Stimulated activated naive B cell treated with anti-CD40 and anti-IgM and Interleukin-4, amounts not matched to agents 10 μg/mL and 1 μg/mL and 100 μg/mL, for 72 hours (primary cell): ENCODE results near the gene ZGRF1.
"Not testable (repeated sequence)": the region's sequence is repeated elsewhere in the genome, so short reads cannot be mapped to it uniquely, and the experiment has no call there.

Experiments
- ATAC-seq, 2 donors: fragments of 150-1000 bp; cut with Tn5 transposase; replicated peaks; 2 replicates each; pipeline ENCODE4 v1.10.0; 2021; ENCODE audit warnings: moderate library complexity in 1 of 2
- DNase-seq: peaks from one replicate; pipeline ENCODE4 v3.0.0; 2021
- H3K27ac Mint-ChIP-seq: one replicate; pipeline ENCODE4 v1.8.0; 2022; ENCODE audit warnings: mild to moderate bottlenecking, mixed read lengths
- H3K27me3 Mint-ChIP-seq, 2 donors: one replicate each; pipeline ENCODE4 v1.8.0; 2022; ENCODE audit warnings: mixed read lengths in 2 of 2
- H3K36me3 Mint-ChIP-seq, 2 donors: one replicate each; pipeline ENCODE4 v1.8.0; 2022; ENCODE audit warnings: mixed read lengths in 2 of 2, mild to moderate bottlenecking in 1 of 2
- H3K4me1 Mint-ChIP-seq, 2 donors: one replicate each; pipeline ENCODE4 v1.8.0; 2022; ENCODE audit warnings: mixed read lengths in 2 of 2, mild to moderate bottlenecking in 1 of 2
- H3K4me3 Mint-ChIP-seq, 2 donors: one replicate each; pipeline ENCODE4 v1.8.0; 2022; ENCODE audit warnings: mild to moderate bottlenecking in 2 of 2, mixed read lengths in 2 of 2, moderate library complexity in 1 of 2
- H3K9me3 Mint-ChIP-seq, 2 donors: one replicate each; pipeline ENCODE4 v1.8.0; 2022; ENCODE audit warnings: mixed read lengths in 2 of 2, mild to moderate bottlenecking in 1 of 2

Gene ZGRF1

GRCh38 chr4:112648263-112649054 is 11.8 kb upstream of the ZGRF1 start:
- Mint-ChIP-seq H3K4me1 (peaks cover 3 to 4% of the 10 kb centered on the region in 2 donors), H3K36me3 (peaks cover 16 to 18% of the 10 kb centered on the region in 2 donors), H3K9me3 (no peaks in the 10 kb centered on the region), H3K4me3 (no peak overlapping the region), H3K27me3 (no peaks in the 10 kb centered on the region), H3K27ac (no peak overlapping the region)
- ATAC-seq (no peak), DNase-seq (no peak)

GRCh38 chr4:112647785-112648184 is 11.1 kb upstream of the ZGRF1 start:
- Mint-ChIP-seq H3K4me1 (peaks cover 10 to 11% of the 10 kb centered on the region in 2 donors), H3K36me3 (peaks cover 16 to 24% of the 10 kb centered on the region in 2 donors), H3K27me3 (no peaks in the 10 kb centered on the region), H3K9me3 (no peaks in the 10 kb centered on the region), H3K4me3 (no peak overlapping the region), H3K27ac (no peak overlapping the region)
- no peak for DNase-seq
- ATAC-seq: no peak

DNA sequence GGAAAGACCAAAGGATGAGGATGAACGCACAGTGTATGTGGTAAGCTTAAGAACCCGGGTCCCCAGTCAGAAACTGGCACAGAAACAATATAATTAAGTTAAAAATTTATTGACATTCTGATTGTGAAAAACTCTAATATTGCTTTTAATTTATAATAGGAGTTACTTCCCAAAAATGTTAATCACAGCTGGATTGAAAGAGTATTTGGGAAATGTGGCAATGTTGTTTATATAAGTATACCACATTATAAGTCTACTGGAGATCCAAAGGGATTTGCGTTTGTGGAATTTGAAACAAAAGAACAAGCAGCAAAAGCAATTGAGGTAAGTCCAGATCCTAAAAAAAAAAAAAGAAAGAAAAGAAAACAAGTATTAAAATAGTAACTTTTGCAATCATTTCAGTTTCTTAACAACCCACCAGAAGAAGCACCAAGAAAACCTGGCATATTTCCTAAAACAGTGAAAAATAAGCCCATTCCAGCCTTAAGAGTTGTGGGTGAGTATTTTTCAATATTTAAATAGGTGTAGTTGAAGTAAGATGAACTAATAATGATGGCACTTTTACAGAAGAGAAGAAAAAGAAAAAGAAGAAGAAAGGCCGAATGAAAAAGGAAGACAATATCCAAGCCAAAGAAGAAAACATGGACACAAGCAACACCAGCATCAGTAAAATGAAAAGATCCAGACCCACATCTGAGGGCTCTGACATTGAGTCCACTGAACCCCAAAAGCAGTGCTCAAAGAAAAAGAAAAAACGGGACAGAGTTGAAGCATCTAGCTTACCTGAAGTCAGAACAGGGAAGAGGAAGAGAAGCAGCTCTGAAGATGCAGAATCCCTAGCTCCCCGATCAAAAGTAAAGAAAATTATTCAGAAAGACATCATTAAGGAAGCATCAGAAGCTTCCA is 10.2 kb upstream of the ZGRF1 start:
- no peak for ATAC-seq
- no peak overlapping the region for H3K27ac Mint-ChIP-seq
- no peak for DNase-seq

DNA sequence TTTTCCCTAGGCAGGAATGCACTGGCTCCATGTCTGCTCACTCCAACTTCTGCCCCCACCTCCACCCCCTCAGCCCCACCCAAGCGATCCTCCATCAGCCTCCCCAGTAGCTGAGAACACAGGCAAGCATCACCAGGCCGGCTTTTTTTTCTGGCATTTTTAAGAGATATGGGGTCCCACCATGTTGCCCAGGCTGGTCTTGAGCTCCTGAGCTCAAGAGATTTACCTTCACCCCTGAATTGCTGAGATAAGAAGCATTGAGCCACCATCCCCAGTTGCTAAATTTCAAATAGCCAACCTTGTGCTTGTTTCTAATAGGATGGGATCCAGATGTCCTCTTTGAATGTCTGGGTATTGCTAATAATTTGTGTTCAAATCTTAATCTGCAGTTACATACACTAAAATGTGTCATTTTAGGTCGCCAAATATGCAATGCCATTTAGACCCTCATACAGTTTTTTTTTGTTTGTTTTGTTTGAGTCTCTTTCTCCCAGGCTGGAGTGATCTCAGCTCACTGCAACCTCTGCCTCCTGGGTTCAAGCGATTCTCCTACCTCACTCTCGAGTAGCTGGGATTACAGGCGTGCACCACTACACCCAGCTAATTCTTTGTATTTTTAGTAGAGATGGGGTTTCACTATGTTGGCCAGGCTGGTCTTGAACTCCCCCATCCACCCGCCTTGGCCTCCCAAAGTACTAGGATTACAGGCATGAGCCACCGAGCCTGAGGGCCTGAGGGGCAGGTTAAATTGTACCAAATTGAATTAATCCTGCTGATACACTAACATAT is 9.0 kb upstream of the ZGRF1 start:
- ATAC-seq (no peak), DNase-seq (no peak)
- no peak overlapping the region for H3K27ac Mint-ChIP-seq
- no peak overlapping the region for H3K4me3 Mint-ChIP-seq
- peaks cover 23 to 26% of the 10 kb centered on the region in 2 donors for H3K4me1 Mint-ChIP-seq
- peaks cover 21 to 34% of the 10 kb centered on the region in 2 donors for H3K36me3 Mint-ChIP-seq
- H3K27me3 Mint-ChIP-seq: no peaks in the 10 kb centered on the region
- H3K9me3 Mint-ChIP-seq: no peaks in the 10 kb centered on the region

More for the DNA sequence above, 10.2 kb upstream of the ZGRF1 start:
- H3K9me3 Mint-ChIP-seq: no peaks in the 10 kb centered on the region
- H3K36me3 Mint-ChIP-seq: peaks cover 17 to 28% of the 10 kb centered on the region in 2 donors
- no peaks in the 10 kb centered on the region for H3K27me3 Mint-ChIP-seq
- H3K4me1 Mint-ChIP-seq: peaks cover 15 to 18% of the 10 kb centered on the region in 2 donors
- H3K4me3 Mint-ChIP-seq: no peak overlapping the region

GRCh38 chr4:112644595-112645535 is 8.2 kb upstream of the ZGRF1 start:
- not testable (repeated sequence) for H3K27me3 Mint-ChIP-seq, H3K27ac Mint-ChIP-seq, H3K4me3 Mint-ChIP-seq, DNase-seq, H3K9me3 Mint-ChIP-seq, ATAC-seq
- peaks cover 24 to 26% of the 10 kb centered on the region in 2 donors for H3K4me1 Mint-ChIP-seq
- H3K36me3 Mint-ChIP-seq: peaks cover 23 to 35% of the 10 kb centered on the region in 2 donors

GRCh38 chr4:112642526-112642925 is 5.8 kb upstream of the ZGRF1 start:
- ATAC-seq (no peak), DNase-seq (no peak)
- Mint-ChIP-seq H3K4me3 (no peak overlapping the region), H3K9me3 (no peaks in the 10 kb centered on the region), H3K27me3 (no peaks in the 10 kb centered on the region), H3K27ac (peak overlapping the region; percentile 33), H3K4me1 (peaks cover 26% of the 10 kb centered on the region in 2 donors), H3K36me3 (peaks cover 24 to 39% of the 10 kb centered on the region in 2 donors)

DNA sequence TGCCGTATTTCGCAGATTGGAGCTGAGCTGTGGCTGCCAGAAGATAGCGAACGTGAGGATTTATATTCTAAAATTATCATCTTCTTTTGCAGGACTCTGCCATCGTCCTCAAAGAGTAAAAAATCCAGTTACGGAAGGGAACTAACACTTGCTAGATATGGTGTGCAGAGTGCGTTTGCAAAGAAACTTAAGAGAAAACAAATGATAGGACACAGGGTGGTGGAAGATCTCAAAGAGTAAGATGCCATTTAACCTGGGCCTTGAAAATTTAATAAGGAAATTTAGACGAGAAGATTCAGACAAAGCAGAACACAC is 800 bp upstream of the ZGRF1 start:
- no peaks in the 10 kb centered on the region for H3K27me3 Mint-ChIP-seq
- no peak overlapping the region for H3K4me3 Mint-ChIP-seq
- H3K36me3 Mint-ChIP-seq: peaks cover 8 to 15% of the 10 kb centered on the region in 2 donors
- peaks cover 13 to 19% of the 10 kb centered on the region in 2 donors for H3K4me1 Mint-ChIP-seq
- no peak overlapping the region for H3K27ac Mint-ChIP-seq
- no peak for DNase-seq
- H3K9me3 Mint-ChIP-seq: no peaks in the 10 kb centered on the region
- ATAC-seq: peak in 1 of 2 donors; percentile 6

DNA sequence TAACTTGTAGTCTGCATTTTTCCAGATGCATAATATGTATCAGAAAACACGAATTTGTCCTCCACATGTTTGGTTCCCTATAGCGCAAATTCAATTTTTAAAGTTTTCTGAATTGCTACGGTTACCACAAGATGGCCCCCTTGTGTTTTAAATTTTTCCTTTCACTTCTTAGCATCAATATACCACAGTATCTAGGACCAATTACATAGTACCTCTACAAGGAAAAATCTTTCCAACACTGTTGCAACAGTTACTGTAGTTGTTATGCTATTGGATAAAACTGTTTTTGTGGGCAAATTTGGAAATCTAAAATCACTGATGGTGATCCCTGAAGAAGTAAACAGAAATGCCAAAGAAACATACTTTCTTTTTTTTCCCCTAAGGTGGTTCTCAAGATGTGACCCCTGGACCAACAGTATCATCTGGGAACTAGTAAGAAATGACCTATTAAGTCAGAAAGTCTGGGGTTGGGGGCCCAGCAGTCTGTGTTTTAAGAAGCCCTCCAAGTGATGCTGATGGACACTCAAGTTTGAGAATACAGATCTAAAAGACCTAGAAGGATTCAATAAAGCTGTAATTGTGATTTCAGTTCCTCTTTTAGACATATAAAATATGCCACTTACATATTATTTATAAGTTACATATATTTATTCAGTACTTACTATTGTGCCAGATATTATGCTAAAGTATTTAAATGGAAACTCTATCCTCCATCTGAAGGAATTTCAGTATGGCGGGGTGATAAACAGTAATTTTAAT is 3.1 kb downstream of the ZGRF1 start:
- no peak overlapping the region for H3K4me3 Mint-ChIP-seq
- H3K27ac Mint-ChIP-seq: no peak overlapping the region
- no peaks in the 10 kb centered on the region for H3K27me3 Mint-ChIP-seq
- ATAC-seq: no peak
- no peaks in the 10 kb centered on the region for H3K9me3 Mint-ChIP-seq
- no peak for DNase-seq
- H3K36me3 Mint-ChIP-seq: peaks cover 3 to 4% of the 10 kb centered on the region in 2 donors
- peaks cover 0 to 6% of the 10 kb centered on the region in 2 donors for H3K4me1 Mint-ChIP-seq

GRCh38 chr4:112626228-112626627 is 10.5 kb downstream of the ZGRF1 start:
- Mint-ChIP-seq H3K9me3 (no peaks in the 10 kb centered on the region), H3K4me1 (no peaks in the 10 kb centered on the region), H3K27ac (no peak overlapping the region), H3K36me3 (peaks cover 15 to 29% of the 10 kb centered on the region in 2 donors), H3K4me3 (no peak overlapping the region), H3K27me3 (no peaks in the 10 kb centered on the region)
- ATAC-seq (no peak), DNase-seq (no peak)

DNA sequence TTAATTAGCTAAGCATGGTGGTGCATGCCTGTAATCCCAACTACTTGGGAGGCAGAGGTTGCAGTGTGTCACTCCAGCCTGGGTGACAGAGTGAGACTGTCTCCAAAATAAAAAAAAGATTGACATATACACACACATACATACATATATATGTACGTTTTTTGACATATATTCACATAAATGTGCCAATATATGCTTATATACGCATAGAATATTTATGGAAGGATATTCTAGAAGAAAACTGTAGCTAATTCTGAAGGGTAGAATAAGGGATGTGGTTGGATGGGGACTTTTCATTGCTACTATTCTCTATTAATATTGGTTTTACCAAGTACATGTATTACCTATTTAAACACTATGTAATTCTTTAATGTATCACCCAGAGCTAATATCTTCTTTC is 19.7 kb downstream of the ZGRF1 start:
- Mint-ChIP-seq H3K4me3 (no peak overlapping the region), H3K36me3 (peaks cover 9 to 15% of the 10 kb centered on the region in 2 donors), H3K27ac (no peak overlapping the region), H3K27me3 (no peaks in the 10 kb centered on the region), H3K4me1 (no peaks in the 10 kb centered on the region), H3K9me3 (no peaks in the 10 kb centered on the region)
- DNase-seq: no peak
- ATAC-seq: no peak

GRCh38 chr4:112612814-112613213 is 23.9 kb downstream of the ZGRF1 start:
- H3K36me3 Mint-ChIP-seq: not testable (repeated sequence)

GRCh38 chr4:112604589-112604988 is 32.1 kb downstream of the ZGRF1 start:
- DNase-seq: peak; percentile 6
- Mint-ChIP-seq H3K4me1 (no peaks in the 10 kb centered on the region), H3K4me3 (no peak overlapping the region), H3K36me3 (peaks cover 3% of the 10 kb centered on the region in 2 donors), H3K27ac (no peak overlapping the region), H3K27me3 (no peaks in the 10 kb centered on the region), H3K9me3 (no peaks in the 10 kb centered on the region)
- peak; percentile 61 to 69 for ATAC-seq

More at GRCh38 chr4:112612814-112613213, 23.9 kb downstream of the ZGRF1 start:
- not testable (repeated sequence) for ATAC-seq, H3K9me3 Mint-ChIP-seq, DNase-seq, H3K27me3 Mint-ChIP-seq, H3K4me3 Mint-ChIP-seq, H3K27ac Mint-ChIP-seq, H3K4me1 Mint-ChIP-seq

GRCh38 chr4:112594993-112595392 is 41.7 kb downstream of the ZGRF1 start:
- Mint-ChIP-seq H3K27ac (no peak overlapping the region), H3K4me1 (peaks cover 0 to 10% of the 10 kb centered on the region in 2 donors), H3K27me3 (no peaks in the 10 kb centered on the region), H3K36me3 (peaks cover 8 to 20% of the 10 kb centered on the region in 2 donors), H3K9me3 (peaks cover 10 to 11% of the 10 kb centered on the region in 2 donors), H3K4me3 (no peak overlapping the region)
- no peak for DNase-seq
- ATAC-seq: no peak
